Neural crest cell (in vitro differentiated cells): Measurements from ENCODE around the gene PRCC. TPM values are rescaled to one million over a fixed set of nuclear protein-coding genes. Genes with fewer than 3 reads are reported as not detected.

Experiments
- DNase-seq: peaks from one replicate; pipeline ENCODE4 v3.0.0; 2021; ENCODE audit warnings: low read depth, mixed read lengths, low spot score
- H3K27ac Mint-ChIP-seq: one replicate; pipeline ENCODE4 v1.8.0; 2021; ENCODE audit warnings: mild to moderate bottlenecking, mixed read lengths; ENCODE audit not compliant: unreplicated experiment
- H3K27me3 Mint-ChIP-seq: 2 replicates; pipeline ENCODE4 v1.8.0; 2021; ENCODE audit warnings: low read depth, mild to moderate bottlenecking, mixed read lengths
- H3K36me3 Mint-ChIP-seq: 2 replicates; pipeline ENCODE4 v1.8.0; 2021; ENCODE audit warnings: low read depth, mild to moderate bottlenecking, mixed read lengths
- H3K4me1 Mint-ChIP-seq: 2 replicates; pipeline ENCODE4 v1.8.0; 2021; ENCODE audit warnings: mixed read lengths
- H3K4me3 Mint-ChIP-seq: one replicate; pipeline ENCODE4 v1.8.0; 2021; ENCODE audit warnings: mild to moderate bottlenecking, mixed read lengths
- H3K9me3 Mint-ChIP-seq: 2 replicates; pipeline ENCODE4 v1.8.0; 2021; ENCODE audit warnings: mixed read lengths
- total RNA-seq: library from RNA; stranded (reverse); gene quantifications from 2 replicates; pipeline ENCODE4 v1.2.1, GENCODE V29; 2021
- TF ChIP-seq, protein P1 (sequence below): fragments of 200-600 bp; sonication (generic); conservative IDR thresholded peaks from 2 replicates; pipeline ENCODE4 v1.5.0; 2021; ENCODE audit warnings: antibody characterized with exemption, mild to moderate bottlenecking

Gene PRCC
- total RNA-seq, 1 donor from 2014 or later = 99.8 TPM

DNA sequence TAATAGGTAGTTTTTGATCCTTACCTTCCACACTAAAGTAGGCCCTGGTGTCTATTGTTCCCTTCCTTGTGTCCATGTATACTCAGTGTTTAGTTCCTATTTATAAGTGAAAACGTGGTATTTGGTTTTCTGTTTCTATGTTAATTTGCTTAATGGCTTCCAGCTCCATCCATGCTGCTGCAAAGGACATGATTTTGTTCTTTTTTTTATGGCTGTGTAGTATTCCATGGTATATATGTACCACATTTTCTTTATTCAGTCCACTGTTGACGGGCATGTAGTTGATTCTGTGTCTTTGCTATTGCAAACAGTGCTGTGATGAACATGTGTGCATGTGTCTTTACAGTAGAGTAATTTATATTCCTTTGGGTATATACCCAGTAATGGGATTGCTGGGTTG lies 20.8 kb downstream of the PRCC start:
- Mint-ChIP-seq H3K27ac (no peak overlapping the region), H3K36me3 (peaks cover 23% of the 10 kb centered on the region), H3K4me3 (no peak overlapping the region), H3K4me1 (no peaks in the 10 kb centered on the region), H3K27me3 (no peaks in the 10 kb centered on the region), H3K9me3 (no peaks in the 10 kb centered on the region)
- no peak for DNase-seq
- TF ChIP-seq, protein P1, sequence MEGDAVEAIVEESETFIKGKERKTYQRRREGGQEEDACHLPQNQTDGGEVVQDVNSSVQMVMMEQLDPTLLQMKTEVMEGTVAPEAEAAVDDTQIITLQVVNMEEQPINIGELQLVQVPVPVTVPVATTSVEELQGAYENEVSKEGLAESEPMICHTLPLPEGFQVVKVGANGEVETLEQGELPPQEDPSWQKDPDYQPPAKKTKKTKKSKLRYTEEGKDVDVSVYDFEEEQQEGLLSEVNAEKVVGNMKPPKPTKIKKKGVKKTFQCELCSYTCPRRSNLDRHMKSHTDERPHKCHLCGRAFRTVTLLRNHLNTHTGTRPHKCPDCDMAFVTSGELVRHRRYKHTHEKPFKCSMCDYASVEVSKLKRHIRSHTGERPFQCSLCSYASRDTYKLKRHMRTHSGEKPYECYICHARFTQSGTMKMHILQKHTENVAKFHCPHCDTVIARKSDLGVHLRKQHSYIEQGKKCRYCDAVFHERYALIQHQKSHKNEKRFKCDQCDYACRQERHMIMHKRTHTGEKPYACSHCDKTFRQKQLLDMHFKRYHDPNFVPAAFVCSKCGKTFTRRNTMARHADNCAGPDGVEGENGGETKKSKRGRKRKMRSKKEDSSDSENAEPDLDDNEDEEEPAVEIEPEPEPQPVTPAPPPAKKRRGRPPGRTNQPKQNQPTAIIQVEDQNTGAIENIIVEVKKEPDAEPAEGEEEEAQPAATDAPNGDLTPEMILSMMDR = no peak

- Mint-ChIP-seq H3K27ac (no peak overlapping the region), H3K9me3 (no peaks in the 10 kb centered on the region), H3K4me3 (no peak overlapping the region), H3K27me3 (no peaks in the 10 kb centered on the region), H3K4me1 (peaks cover 5% of the 10 kb centered on the region), H3K36me3 (peaks cover 28% of the 10 kb centered on the region)
- no peak for DNase-seq
- TF ChIP-seq, protein P1 = no peak
These were observed 22.4 kb downstream of the PRCC start for GRCh38 chr1:156789621-156790318.

- no peak for DNase-seq
- Mint-ChIP-seq H3K9me3 (no peaks in the 10 kb centered on the region), H3K36me3 (peaks cover 14% of the 10 kb centered on the region), H3K27ac (no peak overlapping the region), H3K27me3 (no peaks in the 10 kb centered on the region), H3K4me1 (peaks cover 7% of the 10 kb centered on the region), H3K4me3 (no peak overlapping the region)
- TF ChIP-seq, protein P1 = no peak
These were observed 27.4 kb downstream of the PRCC start for GRCh38 chr1:156794506-156795373.

DNA sequence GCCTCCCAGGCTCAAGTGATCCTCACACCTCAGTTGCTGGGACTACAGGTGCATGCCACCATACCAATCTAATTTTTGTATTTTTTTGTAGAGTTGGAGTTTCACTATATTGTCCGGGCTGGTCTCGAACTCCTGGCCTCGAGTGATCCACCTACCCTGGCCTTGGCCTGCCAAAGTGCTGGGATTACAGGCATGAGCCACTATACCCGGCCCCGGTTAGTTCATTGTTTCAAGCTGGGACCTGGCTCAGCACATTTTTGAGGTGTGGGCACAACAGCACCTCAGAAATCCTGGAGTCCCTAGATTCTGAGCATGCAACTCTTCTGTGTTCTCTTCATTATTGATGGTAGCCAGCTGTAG lies 28.0 kb downstream of the PRCC start:
- H3K36me3 Mint-ChIP-seq = peaks cover 14% of the 10 kb centered on the region
- H3K4me1 Mint-ChIP-seq = peaks cover 7% of the 10 kb centered on the region
- no peak overlapping the region for H3K27ac Mint-ChIP-seq
- TF ChIP-seq, protein P1 = no peak
- no peak for DNase-seq
- no peak overlapping the region for H3K4me3 Mint-ChIP-seq
- no peaks in the 10 kb centered on the region for H3K27me3 Mint-ChIP-seq
- H3K9me3 Mint-ChIP-seq = no peaks in the 10 kb centered on the region

GRCh38 chr1:156795787-156796186 lies 28.5 kb downstream of the PRCC start:
- H3K4me1 Mint-ChIP-seq = peaks cover 7% of the 10 kb centered on the region
- peaks cover 14% of the 10 kb centered on the region for H3K36me3 Mint-ChIP-seq
- H3K9me3 Mint-ChIP-seq = no peaks in the 10 kb centered on the region
- TF ChIP-seq, protein P1 = no peak
- no peaks in the 10 kb centered on the region for H3K27me3 Mint-ChIP-seq
- H3K4me3 Mint-ChIP-seq = no peak overlapping the region
- no peak for DNase-seq
- H3K27ac Mint-ChIP-seq = no peak overlapping the region
